ENCODE data around the gene BACE1-AS.

- TF ChIP-seq CTCF (IDR thresholded peaks at IDR 0.05) (no peak), POLR2A (IDR thresholded peaks at IDR 0.05) (no peak)
Observed at GRCh38 chr11:117334896-117335295, 43.8 kb downstream of the BACE1-AS start.

Measured in adrenal gland (tissue), 5 donors.